ENCODE data around the gene CYP2W1.

DNA sequence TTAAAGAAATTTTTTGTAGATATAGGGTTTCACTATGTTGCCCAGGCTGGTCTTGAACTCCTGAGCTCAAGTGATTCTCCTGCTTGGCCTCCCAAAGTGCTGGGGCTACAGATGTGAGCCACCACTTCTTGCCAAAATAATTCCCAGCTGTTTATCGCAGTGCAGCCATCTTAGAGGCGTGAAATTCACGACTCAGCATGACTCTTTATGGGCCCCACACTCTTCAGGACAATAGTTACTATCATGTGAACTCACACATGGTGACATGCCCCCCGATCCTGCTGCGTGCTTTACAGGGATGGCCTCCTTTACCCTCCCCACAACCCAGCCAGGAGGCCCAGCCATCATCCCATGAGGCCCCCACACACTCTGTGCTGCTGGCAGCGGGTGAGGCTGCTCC is 12.2 kb upstream of the CYP2W1 start:
- TF ChIP-seq CTCF (IDR thresholded peaks at IDR 0.05; ENCODE audit: low read depth, low read length): no peak
- TF ChIP-seq POLR2A (IDR thresholded peaks at IDR 0.05; ENCODE audit: extremely low read depth, insufficient read length): no peak
- no peak for TF ChIP-seq MYC (IDR thresholded peaks at IDR 0.05; ENCODE audit: low read depth, low read length)
